Mesenteric fat pad (tissue), 1 donor: ENCODE measurements around the gene PRDM11. TPM values are rescaled to one million over a fixed set of nuclear protein-coding genes. Genes with fewer than 3 reads are reported as not detected.
"Not testable (repeated sequence)": the region's sequence is repeated elsewhere in the genome, so short reads cannot be mapped to it uniquely, and the experiment has no call there.

Experiments used
- DNase-seq: peaks from one replicate; pipeline ENCODE4 v3.0.0-alpha.2; 2020; ENCODE audit warnings: low spot score
- total RNA-seq: library from RNA; stranded (reverse); fragmentation: NEBNext Ultra II Directional; extraction: Animal tissue kit (Norgen Biotek cat#: 25700); gene quantifications from one replicate; pipeline ENCODE4 v1.2.1, GENCODE V29; 2021
- donor health status: DM: yes; HTN: yes; CAD: no.

PRDM11 gene
- total RNA-seq, 1 donor from 2014 or later = 11.2 TPM

DNA sequence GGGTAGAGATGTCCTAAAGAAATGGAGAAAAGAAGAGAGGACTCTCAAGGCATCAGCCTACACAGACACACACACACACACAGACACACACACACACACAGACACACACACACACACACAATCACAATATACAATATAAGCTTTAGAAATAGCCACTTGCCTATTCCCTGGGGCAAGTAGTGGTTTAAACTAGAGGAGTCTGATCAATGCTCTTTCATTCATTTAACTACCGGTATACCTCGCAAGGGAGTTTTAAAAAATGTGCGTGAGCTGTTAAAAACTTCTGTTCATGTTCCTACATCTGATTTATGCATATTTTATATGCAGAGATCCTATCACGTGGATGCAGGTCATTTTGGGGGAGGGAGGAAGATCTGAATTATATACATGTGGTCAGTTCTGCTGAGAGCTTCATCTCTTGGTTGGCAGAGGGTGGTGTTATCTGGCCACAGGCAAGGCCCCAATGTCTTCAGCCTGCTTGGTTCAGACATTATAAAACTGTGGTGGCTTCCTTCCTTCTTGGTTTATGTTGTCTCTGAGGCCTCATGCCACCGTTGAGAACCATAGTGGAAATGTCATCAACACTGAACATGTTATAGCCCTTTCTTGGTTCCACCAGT lies 83.1 kb downstream of the PRDM11 start:
- DNase-seq = peak; percentile 22

DNA sequence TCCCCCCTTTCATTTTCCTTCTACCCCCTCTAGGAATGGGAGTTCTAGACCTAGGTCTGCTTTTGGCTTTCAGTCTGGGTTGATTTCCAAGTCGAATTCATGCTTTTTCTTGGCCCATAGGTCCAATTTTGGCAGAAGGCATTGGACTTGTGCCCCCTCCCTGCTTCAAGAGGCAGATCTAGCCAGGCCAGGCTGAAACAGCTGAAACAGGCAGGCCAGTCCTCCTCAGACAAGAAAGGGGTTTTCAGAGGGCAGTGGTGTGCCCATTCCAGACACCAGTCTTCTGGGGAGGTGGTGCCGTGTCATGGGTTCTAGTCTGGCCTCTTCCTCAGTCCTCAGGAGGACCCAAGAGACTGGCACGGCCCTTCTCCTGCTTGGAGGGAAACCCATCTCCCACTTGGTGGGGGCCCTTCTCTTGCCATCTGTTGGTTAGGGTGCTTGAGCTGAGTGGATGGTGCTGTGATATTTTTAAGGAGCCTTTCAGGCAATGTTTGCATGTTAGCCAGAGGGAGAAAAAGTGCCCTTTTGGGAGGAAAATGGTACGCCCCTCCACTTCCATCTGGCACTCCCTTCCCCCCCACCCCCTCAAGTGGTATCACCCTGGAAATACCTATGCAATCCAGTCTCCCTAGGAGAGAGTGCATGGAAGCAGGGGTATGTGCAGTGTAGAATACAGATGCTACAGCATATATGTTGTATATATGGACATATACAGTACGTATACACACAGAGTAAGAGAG lies 86.1 kb downstream of the PRDM11 start:
- peak; percentile 69 for DNase-seq

DNA sequence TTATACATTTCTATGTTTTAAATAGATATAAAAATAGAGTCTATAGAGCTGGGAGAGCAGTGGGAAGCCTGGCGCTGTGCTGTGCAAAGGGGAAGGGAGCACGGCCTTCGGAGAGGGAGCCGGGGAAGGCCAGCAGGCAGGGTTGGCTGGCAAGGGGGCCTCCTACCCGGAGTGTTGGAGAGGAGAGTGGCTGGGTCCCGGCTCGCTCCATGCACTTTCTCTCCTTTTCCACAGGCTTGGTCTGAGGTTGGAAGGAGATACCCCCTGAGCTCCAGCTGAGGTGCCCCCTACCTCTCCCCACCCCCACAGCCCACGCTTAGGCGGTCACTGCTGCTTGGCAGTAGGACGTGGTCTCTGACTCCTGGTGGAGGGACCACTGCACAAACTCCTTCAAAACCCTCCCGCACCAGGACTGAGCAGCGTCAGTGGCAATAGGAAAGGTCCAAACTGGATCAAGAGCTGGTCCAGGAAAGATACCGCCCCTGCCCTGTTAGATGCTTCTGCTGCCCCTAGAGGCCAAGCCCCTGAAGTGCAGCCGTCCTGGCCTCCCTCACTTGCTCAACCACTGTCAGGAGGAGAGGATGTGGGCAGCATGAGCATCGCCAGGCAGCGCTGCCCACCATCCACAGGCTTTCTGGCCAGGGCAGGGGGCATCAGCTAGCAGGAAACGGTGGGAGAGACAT lies 86.8 kb downstream of the PRDM11 start:
- DNase-seq = peak; percentile 85

DNA sequence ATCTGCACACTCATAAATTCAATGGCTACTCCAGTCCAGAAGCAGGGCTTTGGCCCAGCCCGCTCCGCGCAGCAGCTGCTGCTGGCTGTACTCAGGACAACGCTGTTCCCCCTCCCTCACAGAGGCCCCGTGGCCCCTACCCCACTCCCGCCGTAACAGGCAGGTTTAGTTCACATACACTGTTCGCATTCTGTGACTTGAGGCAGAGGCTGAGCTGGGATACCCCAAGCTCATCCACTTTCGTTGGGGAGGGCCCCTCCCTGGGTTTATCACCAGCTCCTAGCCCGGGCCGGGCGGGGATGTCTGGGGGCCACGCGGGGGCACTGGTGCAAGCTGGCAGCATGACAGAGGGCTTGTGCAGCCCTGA lies 87.3 kb downstream of the PRDM11 start:
- peak; percentile 88 for DNase-seq

DNA sequence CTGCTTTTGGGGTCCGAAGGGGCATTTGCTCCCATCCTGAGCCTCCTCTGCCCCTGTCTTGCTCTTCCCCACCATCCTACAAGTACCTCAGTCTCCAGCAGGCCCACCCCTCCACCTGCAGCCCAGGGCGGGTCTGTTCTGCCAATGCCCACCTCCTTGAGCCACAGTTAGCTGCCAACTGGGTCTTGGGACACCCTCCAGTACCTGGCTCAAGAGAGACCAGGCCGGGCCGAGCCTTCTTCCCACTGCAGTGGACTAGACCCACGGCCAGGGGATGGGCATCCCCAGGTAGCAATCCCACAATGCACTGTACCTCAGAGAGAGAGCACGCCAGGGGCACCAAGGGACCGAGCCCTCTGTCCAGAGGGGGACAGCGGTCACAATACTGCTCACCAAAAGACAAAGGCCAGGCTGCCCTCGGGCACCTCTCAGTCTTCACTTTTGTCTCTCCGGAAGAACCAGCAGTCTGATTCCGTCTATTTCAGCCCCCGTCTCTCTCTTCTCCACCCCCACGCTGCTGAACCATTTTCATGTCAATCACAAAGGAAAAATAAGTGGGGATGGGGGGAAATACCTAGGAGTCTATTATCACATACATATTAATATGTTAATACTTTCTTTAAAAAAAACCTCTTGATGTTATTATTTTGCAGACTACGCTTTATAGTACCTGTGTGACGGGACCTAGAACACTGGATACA lies 88.0 kb downstream of the PRDM11 start:
- peak; percentile 67 for DNase-seq

DNA sequence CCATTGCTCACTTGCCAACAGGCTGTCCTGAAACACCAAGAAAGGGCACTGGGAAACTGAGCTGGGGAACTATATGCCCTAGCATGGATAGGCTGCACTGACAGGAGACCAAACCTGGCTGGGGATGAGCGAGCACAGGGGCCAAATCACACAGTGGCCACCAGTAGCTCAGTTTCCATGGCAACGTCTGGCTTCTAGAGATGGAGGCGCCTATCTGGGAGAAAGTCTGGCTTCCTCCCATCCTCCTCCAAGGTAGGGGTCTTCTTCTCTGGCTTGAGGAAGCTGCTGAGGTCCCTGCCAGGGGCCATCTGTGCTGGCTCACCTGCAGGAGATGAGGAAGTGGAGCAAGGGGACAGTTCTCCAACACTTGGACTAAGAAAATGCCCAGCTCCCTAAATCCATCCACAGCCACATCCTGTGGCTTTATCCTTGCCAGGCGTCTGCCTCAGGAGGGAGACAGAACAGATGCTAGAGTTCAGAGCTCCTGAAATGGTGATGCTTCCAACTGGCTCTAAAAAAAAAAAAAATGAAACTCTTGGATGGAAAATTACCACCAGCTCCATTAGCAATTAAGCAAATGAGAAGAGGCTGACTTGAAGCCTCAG lies 91.4 kb downstream of the PRDM11 start:
- DNase-seq = peak; percentile 24

DNA sequence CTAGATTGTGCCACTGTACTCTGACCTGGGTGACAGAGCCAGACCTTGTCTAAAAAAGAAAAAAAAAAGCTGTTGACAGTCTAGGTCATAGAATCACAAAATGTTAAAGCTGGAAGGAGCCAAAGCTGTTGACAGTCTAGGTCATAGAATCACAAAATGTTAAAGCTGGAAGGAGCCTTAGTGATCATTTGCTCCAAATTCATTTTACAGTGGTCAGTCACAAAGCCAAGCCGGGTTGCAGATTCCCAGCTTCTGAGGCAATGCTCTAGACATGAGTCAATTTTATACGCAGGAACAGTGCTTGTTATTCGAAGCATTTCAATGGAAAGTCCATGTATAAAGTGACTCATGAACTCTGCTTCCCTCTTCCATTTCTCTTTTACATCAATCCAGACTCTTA lies 92.3 kb downstream of the PRDM11 start:
- DNase-seq = no peak

DNA sequence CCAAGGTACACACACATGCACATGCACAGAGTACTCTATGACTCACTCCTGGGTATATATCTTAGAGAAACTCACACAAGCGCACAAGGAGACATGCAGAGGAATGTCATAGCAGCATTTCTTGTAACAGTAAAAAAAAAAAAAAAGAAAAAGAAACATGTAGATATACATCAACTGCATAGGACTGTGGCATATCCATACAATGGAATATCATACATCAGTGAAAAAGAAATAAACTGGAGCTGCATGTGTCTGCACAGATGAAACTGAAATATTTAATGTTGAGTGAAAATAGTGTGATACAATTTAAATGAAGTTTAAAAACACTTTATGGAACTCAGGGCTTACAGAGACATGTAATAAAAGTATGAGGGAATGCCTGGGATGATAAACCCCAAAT lies 93.3 kb downstream of the PRDM11 start:
- no peak for DNase-seq

DNA sequence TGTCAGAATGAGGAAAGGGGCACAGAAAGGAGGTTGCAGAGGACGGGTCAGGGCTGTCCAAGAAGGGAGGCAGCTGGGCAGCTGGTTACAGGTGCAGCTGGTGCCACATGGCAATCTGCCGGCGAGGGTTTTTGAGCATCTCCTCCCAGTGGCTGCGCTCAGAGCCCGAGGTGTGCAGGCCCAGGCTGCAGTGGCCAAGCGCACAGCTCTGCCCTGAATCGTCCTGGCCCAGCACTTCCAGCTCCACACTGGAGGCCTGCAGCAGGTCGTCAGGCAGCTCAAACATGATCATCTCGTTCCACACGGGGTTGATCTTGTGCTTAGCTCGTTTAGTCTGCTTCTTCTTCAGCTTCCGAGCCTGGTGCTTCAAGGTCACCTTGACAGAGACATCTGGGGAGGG lies 97.5 kb downstream of the PRDM11 start:
- DNase-seq = no peak

DNA sequence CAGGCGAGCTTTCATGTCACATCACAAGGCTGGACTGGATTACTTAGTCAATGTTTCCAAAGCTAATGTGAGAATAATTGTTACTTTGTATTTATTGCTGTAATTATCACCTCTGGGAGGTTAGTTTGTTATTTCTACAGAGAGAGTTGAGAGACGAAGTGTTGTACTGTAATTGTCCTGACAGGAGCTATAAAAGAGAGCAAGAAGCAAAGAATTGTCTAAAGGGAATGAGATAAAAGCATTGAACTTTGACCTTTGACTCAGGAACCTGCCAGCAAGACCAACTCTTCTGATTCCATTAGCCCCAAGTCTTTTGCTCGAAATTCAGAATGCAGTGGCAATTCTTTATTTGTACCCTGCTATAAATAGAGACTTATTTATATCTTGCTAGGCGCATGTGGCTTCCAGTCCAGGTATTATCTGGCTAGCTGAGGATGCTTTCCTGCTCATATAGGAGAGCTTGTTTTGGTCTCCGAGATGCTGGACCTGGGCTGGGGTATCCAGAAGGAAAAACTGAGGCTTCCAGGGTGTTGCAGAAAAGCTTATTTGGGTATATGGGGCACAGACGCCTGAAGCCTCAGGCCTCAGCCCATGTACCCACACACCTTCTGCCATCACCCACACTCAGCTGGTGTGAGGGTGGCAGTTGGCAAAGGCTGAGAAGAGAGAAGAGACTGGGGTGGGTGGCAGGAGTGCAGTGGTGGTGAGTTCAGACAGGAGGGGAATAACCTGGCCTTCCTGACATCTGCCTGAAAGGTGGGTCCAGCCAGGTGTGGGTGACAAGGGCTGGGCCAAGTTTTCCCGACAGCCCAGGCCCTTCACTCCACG lies 99.0 kb downstream of the PRDM11 start:
- peak; percentile 53 for DNase-seq

DNA sequence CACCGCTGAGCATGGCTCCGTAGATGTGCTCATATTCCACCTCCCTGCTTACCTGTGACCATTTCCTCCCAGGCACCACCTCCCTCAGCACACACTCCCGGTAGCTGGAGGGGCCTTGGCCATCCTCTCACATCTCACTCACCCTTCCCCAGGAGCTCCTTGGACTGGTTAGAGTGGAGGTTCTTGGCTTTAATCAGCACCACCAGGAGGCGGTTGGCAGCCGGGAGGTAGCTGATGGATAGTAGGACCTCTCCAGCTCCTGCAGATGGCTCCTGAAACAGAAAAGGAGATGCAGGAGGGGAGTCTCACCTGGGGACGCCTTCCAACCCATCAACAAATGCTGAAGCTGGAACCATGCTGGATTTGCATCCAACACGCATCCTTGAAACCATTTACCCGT lies 99.8 kb downstream of the PRDM11 start:
- peak; percentile 71 for DNase-seq

DNA sequence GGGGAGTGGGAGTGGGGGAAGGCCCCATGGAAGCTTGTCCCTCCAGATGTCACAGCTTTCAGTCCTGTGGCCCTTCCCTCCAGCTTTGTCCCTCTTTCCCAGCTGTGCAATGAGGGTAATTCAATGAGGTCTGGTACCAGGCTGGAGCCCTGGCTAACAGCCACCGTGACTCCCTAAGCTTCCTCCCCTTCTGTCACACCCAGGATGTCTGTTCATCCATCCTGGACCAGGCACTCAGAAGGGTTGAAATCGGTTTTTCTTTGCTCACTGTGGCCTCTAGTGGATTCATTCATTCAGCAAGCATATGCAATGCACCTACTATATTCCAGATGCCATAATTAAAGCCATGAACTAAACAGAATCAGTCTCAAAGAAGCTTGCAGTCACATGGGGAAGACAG lies 101.0 kb downstream of the PRDM11 start:
- DNase-seq = peak; percentile 26

DNA sequence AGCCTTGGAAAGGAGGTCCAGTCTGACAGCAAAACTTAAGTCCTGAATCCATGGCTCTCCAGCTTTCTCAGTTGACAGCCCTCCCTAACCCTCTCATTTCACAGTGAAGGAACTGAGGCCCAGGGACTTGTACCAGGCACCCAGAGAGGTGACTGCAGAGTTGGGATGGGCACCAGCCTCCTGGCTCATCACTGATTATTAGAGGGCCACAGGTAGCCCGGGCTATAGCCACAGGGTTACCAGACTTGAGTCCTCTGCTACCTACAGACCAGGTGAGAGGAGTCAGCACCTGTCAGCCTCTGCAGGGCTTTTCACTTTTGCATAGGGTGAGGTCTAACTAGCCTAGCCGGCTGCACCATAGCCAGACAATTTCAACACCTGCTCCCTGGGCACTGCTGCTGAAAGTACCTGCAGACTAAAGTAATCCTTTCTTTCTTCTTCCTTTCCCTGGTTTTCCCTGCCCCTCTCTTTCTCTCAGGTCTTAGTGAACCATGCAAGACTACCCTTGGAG lies 102.1 kb downstream of the PRDM11 start:
- DNase-seq = peak; percentile 51

DNA sequence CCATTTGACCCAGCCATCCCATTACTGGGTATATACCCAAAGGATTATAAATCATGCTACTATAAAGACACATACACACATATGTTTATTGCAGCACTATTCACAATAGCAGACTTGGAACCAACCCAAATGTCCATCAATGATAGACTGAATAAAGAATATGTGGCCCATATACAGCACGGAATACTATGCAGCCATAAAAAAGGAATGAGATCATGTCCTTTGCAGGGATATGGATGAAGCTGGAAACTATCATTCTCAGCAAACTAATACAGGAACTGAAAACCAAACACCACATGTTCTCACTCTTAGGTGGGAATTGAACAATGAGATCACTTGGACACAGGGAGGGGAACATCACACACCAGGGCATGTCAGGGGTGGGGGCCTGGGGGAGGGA lies 102.9 kb downstream of the PRDM11 start:
- not testable (repeated sequence) for DNase-seq

DNA sequence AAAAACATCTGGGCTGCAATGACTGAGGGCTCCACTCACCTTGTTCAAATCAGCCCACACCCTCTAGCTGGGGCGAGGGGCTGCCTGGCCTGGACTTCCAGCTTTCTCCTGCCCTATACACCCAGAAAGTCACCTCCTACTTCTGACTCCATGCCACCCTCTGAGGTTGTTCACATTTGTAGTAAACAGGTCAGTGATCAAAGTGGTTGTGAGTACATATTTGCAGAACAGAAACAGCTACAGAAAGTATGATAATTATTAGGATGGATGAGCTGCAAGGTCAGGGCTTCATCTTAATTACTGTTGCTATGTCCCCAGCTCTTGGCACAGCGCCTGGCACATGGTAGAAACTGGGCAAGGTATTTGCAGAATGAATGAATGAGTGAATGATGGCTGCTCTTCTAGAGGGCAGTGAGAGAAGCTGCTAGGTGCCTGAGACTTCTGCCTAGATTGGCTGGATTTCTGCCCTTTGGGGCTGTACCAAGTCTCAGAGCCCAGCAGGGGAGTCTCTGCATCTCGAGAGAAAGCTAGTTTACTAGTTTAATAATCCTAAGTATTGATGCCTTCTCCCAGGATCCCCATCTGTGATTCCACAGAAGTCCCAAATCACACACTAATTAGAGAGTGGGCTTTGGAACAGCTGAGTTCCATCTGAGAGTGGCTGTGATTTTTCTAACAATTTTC lies 103.7 kb downstream of the PRDM11 start:
- DNase-seq = peak; percentile 45

DNA sequence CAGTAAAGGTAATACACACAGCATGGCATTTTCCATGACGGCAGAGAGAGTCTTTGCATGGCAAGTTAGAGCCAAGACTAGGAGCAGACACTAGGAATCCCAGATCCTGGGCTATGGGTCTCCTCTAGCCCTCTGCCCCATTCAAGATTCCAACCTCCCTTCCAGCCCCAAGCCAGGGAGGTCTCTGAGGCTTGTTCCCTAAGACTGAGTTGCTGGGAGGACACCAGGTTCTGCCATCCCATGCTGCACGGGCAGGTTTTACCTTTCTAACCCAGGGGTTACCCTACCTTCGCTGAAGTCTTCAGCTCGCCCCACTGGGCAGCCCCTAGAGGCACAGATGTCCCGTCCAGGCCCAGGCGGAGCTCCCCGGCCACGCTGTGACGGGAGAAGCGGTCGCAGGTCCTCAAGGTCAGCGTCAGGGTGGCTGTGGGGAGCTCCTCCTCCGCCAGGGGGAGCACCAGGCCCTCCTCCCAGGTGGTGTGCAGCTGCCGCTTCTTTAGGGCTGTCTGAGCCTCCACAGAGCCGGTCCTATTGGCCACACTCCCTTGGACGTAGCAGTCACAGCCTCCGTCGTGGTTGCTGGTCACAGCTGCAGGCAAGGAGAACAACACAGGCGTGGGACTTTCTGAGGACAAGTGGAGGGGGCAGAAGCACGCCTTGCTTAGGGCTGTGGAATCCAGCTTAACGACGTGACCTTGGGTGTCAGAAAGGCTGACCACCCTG lies 105.9 kb downstream of the PRDM11 start:
- DNase-seq = no peak

DNA sequence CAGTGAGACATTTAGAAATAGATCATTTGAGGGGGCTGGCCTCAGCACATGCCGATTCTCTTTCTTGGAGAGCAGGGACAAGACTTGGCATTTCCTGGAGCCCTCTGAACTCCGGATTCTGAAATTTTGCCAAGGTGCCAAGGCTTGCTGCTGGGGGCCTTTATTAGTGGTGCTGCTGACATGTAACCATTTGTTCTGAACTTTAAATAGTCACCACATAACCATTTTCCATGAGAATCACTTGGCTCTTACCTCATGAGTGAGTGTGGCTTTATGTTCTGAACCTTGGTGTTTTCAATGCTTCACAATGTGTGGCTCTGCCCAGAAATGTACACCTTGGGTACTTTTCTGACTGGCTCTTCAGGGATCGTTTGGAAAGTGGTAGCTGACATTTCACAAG lies 106.4 kb downstream of the PRDM11 start:
- DNase-seq = no peak

DNA sequence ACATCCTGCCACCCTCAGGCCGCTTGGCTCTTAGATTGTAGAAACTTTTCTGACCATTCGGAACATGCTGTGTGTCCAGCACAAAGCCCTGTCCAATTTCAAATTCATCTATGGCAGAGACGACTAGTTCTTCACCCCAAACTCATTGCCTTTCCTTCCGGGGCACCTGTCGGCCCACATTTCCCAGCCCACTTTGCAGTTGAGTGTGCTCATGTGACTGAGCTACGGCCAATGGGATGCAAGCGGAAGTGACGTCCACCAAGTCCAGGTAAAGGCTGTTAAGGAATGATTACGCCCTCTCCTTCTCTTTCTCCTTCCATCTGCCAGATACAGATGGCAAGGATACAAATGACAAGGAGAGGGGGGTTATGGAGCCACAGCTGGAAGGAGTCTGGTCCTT lies 107.2 kb downstream of the PRDM11 start:
- DNase-seq = no peak

DNA sequence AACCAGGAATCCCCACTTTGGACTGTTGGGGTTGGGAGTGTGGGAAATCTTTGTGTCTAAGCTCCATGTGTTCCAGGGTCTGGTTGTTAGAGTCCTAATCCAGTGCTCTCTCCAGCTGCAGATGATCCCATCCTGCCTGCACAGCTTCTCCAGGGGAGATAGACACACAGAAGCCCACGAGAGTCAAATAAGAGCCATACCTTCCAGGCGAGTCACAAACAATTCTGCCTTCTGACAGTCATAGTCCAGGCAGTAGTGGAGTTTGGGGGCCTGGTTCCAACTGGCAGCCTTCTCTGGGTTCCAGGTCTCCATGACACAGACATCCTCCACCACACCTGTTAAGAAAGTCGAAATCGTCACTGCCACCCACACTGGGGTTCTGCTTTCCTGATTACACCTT lies 107.6 kb downstream of the PRDM11 start:
- DNase-seq = no peak
